Fibroblast of lung (primary cell): ENCODE data around the gene CYS1.

ENCODE experiments used
- CTCF ChIP-seq, 2 donors: IDR thresholded peaks in 1 of 2; conservative IDR thresholded peaks in 1 of 2; 1 replicate in 1 of 2; 2 replicates in 1 of 2; pipeline ENCODE4 v1.5.1; 2011 to 2012; ENCODE audit warnings: low read length in 2 of 2, control low read depth in 1 of 2, inconsistent platforms in 1 of 2, low read depth in 1 of 2, mild to moderate bottlenecking in 1 of 2
- EZH2 ChIP-seq: IDR thresholded peaks from 2 replicates; pipeline ENCODE4 v1.5.1; 2012; ENCODE audit warnings: low read length, control low read depth, mild to moderate bottlenecking; ENCODE audit errors: missing control alignments

GRCh38 chr2:10097352-10098148, 17.3 kb upstream of the CYS1 start:
- TF ChIP-seq CTCF (conservative IDR thresholded peaks at IDR 0.05 in 1 of 2, IDR thresholded peaks at IDR 0.05 in 1 of 2; ENCODE audit: low read depth in 1 of 2, low read length in 2 of 2) (peak; percentile 95 to 96), EZH2 (no peak)
